Measurements from ENCODE around the gene FBXO11.
A peak's percentile ranks its signal among the peaks of the same experiment; 100 is the strongest.
"Not testable (repeated sequence)": the region's sequence is repeated elsewhere in the genome, so short reads cannot be mapped to it uniquely, and the experiment has no call there.

The FBXO11 gene

GRCh38 chr2:47906157-47907038 lies at the start of gene FBXO11:
Gene FBXO11 (minus strand): TSS chr2:47906498. CDS start chr2:47905720, 778 bp downstream.
- H3K4me3 ChIP-seq (ENCODE audit: low read depth, low read length) = peak within 1 kb of the TSS; percentile 92
- peak; percentile 98 for DNase-seq (ENCODE audit: low read depth)

GRCh38 chr2:47950340-47951301 lies 44.3 kb upstream of the FBXO11 start:
- no peak overlapping the region for H3K4me3 ChIP-seq (ENCODE audit: low read depth, low read length)
- peak; percentile 1 for DNase-seq (ENCODE audit: low read depth)

DNA sequence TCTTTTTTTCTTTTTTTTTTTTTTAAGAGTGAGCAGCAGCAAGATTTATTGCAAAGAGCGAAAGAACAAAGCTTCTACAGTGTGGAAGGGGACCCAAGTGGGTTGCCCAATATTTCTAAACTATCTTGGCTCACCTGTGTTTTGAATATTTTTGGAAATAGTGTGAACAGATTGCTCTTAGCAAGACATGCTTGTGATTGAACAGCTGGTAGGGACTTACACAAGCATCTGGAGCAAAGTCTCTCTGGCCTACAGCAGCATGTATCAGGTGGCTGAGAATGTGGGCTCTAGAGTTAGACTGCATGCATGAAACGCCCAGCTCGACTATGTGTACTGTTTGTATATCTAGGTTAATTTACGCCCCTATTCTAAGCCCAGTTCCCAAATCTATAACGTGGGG lies 40.3 kb upstream of the FBXO11 start:
- no peak for DNase-seq (ENCODE audit: low read depth)
- H3K4me3 ChIP-seq (ENCODE audit: low read depth, low read length) = no peak overlapping the region

GRCh38 chr2:47945046-47945781 lies 38.9 kb upstream of the FBXO11 start:
- DNase-seq (ENCODE audit: low read depth) = no peak
- no peak overlapping the region for H3K4me3 ChIP-seq (ENCODE audit: low read depth, low read length)

DNA sequence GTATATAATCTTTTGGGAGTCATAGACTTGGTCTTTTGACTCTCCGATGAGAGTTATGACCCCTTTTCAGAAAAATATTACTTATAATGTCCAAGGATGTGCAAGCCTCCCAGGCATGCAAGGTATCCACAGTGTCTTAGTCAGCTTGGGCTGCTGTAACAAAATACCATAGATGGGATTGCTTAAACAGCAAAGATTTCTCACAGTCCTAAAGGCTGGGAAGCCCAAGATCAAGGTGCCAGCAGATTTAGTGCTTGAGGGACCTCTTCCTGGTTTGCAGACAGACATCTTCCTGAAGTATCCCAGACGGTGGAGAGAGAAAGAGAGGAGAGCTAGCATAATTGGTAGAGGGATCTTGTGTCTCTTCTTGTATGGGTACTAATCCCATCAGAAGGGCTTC lies 35.6 kb upstream of the FBXO11 start:
- no peak overlapping the region for H3K4me3 ChIP-seq (ENCODE audit: low read depth, low read length)
- no peak for DNase-seq (ENCODE audit: low read depth)

DNA sequence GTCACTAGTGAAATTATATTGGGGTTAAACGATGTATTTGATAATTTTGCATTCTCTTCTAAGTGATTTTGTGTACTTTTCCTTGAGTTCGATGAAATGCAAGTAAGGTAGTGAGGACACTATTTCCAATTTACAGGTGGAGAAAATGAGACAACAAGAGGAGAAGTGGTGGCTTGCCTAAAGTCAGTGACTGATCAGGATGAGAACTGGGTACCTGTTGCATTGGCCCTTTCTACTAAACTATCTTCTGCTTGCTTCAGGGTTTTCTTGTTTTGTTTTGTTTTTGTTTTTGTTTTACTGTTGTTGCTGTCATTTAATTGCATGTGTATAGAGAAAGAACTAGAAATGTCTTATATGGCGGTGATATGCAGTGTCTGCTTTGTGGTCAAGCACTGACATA lies 31.4 kb upstream of the FBXO11 start:
- no peak for DNase-seq (ENCODE audit: low read depth)
- no peak overlapping the region for H3K4me3 ChIP-seq (ENCODE audit: low read depth, low read length)

- H3K4me3 ChIP-seq (ENCODE audit: low read depth, low read length) = no peak overlapping the region
- DNase-seq (ENCODE audit: low read depth) = no peak
Observed at GRCh38 chr2:47935071-47935470, 28.8 kb upstream of the FBXO11 start.

DNA sequence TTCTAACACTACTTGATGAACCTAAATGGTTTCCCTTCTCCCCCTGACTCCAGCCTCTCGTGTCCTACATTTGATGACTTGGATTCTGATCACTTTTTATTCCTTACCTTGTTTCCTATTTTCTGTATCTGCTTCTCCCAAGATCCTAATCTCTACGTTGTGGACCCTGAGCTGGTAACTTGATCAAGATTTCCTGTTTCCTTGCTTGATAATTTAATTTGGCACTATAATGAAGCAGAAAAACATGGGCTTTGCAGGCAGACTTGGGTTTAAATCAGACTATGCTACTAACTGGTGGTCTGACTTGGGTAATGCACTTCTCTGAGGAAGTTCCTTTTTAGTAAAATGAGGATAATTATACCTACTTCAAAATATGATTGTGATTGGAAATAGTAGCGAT lies 11.7 kb upstream of the FBXO11 start:
- DNase-seq (ENCODE audit: low read depth) = no peak
- H3K4me3 ChIP-seq (ENCODE audit: low read depth, low read length) = no peak overlapping the region

DNA sequence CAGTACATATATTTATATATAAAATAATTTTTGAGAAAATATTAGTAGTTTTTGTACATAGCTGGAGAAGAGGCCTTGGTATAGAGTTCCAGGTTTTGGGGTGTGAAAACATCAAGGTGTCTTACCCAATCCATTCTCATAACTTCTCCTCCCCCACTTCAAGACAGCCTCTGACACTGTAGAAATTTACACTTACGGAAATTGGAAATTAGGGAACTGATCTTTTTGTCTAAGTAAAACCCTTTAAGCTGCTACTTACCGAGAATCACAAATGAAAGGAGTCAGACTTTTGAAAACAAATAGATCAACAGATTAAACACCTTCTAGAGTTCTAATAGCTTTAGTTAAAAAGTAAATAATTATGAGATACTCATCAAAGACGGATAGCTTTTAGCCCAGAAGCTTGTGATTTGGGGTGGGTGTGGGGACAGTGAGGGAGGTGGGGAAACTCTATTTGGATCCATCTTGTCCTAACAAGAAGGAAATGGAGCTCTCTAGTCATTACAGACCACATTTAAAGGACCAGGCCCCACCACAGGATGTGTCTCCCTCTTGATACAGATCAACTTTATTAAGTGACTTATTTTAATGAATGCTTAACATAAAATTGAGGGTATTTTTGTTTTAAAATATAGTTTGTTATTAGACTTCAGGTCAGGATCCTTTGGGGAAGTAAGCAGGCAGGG lies 11.1 kb upstream of the FBXO11 start:
- H3K4me3 ChIP-seq (ENCODE audit: low read depth, low read length) = no peak overlapping the region

GRCh38 chr2:47916412-47916811 lies 10.1 kb upstream of the FBXO11 start:
- DNase-seq (ENCODE audit: low read depth) = no peak
- H3K4me3 ChIP-seq (ENCODE audit: low read depth, low read length) = no peak overlapping the region

More for the DNA sequence above, 11.1 kb upstream of the FBXO11 start:
- no peak for DNase-seq (ENCODE audit: low read depth)

- not testable (repeated sequence) for DNase-seq (ENCODE audit: low read depth); H3K4me3 ChIP-seq (ENCODE audit: low read depth, low read length)
Observed at GRCh38 chr2:47910662-47911061, 4.4 kb upstream of the FBXO11 start.

GRCh38 chr2:47908682-47909081 lies 2.4 kb upstream of the FBXO11 start:
- DNase-seq (ENCODE audit: low read depth) = no peak
- H3K4me3 ChIP-seq (ENCODE audit: low read depth, low read length) = no peak overlapping the region

DNA sequence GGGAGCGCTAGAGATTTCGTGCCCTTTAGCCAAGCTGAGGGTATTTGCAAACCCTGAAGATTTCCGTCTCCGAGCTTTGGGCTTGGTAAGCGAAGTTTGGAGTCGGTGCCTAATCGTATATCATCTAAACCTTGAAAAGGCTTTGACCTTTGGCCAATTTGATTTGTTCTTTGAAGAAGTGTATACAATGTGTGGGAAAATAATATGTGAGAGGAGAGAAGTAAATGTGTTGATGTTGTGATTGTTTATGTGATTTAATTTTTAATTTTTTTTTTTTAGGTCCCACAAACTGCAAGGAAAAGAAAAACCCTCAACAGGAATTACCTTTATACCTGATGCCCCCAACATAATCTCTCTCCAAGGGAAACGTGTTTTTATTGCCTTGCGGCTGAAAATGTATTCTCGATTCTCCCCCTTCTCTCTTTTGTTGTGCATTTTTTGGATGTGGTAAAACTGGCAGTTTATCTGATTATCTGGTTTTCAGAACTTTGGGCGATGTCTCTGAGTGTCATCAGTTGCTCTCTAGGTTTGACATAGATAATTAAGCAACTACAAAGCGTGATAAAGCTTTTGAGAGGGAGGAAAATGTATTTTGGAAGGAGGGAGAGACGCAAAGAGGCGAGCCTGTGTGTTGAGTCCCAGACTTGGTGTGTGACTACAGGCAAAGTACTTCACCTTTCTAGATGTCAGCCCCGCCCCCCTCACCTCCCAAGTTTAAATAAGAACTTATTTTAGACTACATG lies 912 bp upstream of the FBXO11 start:
- peak overlapping the region; percentile 58 for H3K4me3 ChIP-seq (ENCODE audit: low read depth, low read length)
- DNase-seq (ENCODE audit: low read depth) = no peak

DNA sequence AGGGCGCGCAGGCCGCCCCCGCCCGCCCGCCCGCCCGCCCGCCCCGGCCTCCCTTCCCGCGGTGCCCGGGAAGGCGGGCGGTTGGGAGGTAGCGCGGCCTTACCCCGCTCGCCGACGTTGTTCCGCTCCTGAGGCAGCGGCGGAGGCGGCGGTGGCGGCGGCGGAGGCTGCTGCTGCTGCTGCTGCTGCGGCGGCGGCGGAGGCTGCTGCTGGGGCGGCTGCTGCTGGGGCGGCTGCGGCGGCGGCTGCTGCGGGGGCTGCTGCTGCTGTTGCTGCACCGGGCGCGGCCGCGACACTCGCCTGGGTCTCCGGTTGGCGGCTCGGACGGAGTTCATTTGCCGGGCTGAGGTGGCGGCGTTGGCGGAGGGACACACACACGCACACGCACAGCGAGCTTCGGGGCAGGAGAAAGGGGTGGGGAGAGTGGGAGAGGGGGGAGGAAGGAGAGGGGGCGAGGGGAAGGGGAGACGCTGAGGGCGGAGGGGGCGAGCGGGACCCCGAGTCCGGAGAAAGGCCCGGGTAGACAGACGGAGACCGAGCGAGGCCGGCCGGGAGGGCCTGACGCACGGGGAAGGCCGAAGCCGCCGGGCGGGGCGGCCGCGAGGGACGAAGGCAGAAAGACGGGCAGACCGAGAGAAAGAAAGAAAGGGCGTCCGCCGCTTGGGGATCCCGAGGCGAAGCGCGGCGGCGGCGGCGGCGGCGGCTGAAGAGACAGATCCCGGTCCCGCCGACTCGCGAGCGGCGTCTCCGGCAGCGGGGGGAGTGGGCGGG lies 727 bp downstream of the FBXO11 start:
- no peak for DNase-seq (ENCODE audit: low read depth)
- peak overlapping the region; percentile 92 for H3K4me3 ChIP-seq (ENCODE audit: low read depth, low read length)

GRCh38 chr2:47903781-47904490 lies 2.4 kb downstream of the FBXO11 start:
- no peak for DNase-seq (ENCODE audit: low read depth)
- peak overlapping the region; percentile 92 for H3K4me3 ChIP-seq (ENCODE audit: low read depth, low read length)

DNA sequence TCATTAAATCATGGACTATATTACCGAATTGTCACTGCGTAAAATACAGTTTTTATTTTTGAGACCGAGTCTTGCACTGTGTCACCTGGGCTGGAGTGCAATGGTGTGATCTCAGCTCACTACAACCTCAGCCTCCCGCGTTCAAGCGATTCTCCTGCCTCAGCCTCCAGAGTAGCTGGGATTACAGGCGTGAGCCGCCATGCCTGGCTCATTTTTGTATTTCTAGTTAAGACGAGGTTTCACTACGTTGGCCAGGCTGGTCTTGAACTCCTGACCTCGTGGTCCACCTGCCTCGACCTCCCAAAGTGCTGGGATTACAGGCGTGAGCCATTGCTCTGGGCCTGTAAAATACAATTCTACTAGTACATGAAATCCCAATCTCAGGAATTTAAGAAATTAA lies 4.4 kb downstream of the FBXO11 start:
- not testable (repeated sequence) for DNase-seq (ENCODE audit: low read depth); H3K4me3 ChIP-seq (ENCODE audit: low read depth, low read length)

DNA sequence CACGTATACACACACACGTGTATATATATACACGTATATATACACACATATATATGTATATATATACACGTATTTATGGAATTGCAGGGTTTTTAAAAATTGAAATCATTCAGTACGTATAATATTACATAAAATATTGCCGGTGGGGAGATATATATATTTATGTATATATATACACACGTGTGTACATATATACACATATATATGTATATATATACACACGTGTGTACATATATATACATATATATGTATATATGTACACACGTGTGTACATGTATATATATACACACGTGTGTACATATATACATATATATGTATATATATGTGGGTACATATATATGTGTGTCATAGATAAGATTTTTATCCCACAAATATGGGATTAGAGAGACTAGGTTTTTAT lies 5.4 kb downstream of the FBXO11 start:
- H3K4me3 ChIP-seq (ENCODE audit: low read depth, low read length) = no peak overlapping the region
- DNase-seq (ENCODE audit: low read depth) = no peak

All from skeletal muscle cell (primary cell).